GM12872 (cell line): ENCODE results near the gene CEACAM16.
A peak's percentile ranks its signal among the peaks of the same experiment; 100 is the strongest.

Source experiments
- CTCF ChIP-seq: IDR thresholded peaks from 3 replicates; pipeline ENCODE4 v1.5.1; 2011; ENCODE audit warnings: low read depth, mild to moderate bottlenecking, low read length, moderate library complexity; ENCODE audit not compliant: insufficient read depth

CEACAM16 gene

GRCh38 chr19:44737238-44738071 is 38.5 kb downstream of the CEACAM16 start:
- TF ChIP-seq CTCF = no peak

- no peak for TF ChIP-seq CTCF
Observed at GRCh38 chr19:44738136-44738535, 39.2 kb downstream of the CEACAM16 start.

- TF ChIP-seq CTCF = no peak
Observed at GRCh38 chr19:44738603-44739558, 39.9 kb downstream of the CEACAM16 start.

GRCh38 chr19:44740351-44740824 is 41.4 kb downstream of the CEACAM16 start:
- TF ChIP-seq CTCF = peak; percentile 33; the same call in 2 of the 3 replicates

GRCh38 chr19:44741258-44741731 is 42.3 kb downstream of the CEACAM16 start:
- TF ChIP-seq CTCF = no peak

- TF ChIP-seq CTCF = no peak
Observed at GRCh38 chr19:44741841-44742329, 42.9 kb downstream of the CEACAM16 start.
